Activated CD4-positive, alpha-beta T cell treated with anti-CD3 and anti-CD28 coated beads, Interleukin-2, Interleukin-4, amounts not matched to agents 100 ng/mL and 50 ng/mL, durations not matched to agents 16 hours and 8 hours (primary cell): ENCODE data around the gene C2.

Experiments used
- DNase-seq: peaks from one replicate; pipeline ENCODE4 v3.0.0-alpha.2; 2020; ENCODE audit warnings: low spot score

The C2 gene

GRCh38 chr6:31927242-31927862 is at the start of gene C2:
Gene C2, plus strand, starts transcription at chr6:31927717. Its CDS starts 36 bp downstream, at chr6:31927753.
- DNase-seq, result no peak

DNA sequence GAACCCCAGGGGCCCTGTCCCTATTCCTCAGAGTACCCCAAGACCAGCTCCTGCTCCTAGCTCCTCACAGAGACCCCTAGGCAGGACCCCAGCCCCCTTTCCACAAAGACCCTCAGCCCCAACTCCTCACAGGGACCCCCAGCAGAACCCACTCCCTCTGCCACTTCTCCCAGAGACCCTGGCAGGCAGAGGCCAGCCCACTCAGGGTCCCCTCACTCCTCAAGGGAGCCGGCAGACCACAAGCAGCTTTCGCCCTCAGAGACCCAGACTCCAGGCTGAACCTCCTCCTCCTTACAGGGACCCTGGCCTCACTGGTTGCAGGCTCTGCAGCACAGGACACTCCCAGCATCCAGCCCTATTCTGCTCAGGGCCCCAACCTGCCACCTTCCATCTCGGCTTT is 49.3 kb upstream of the C2 start:
- no peak for DNase-seq

DNA sequence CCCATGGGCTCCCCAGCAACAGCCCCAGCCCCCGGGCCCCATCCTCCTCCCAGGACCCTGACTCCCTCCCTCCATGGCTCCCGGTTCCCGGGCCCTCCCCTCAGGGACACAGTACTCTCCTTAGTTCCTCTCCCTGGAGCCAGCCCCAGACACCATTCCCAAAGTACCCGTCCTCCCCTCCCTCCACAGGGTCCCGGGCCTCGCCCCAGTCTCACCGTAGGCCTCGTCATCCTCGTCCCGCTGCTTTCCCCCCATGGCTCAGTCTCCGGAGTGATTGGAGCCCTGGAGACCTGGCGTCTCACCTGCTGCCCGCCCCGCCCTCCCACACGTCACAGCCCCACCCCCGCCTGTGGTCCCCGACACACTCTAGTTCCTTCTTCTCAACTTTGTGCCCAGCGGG is 48.8 kb upstream of the C2 start, which contains the start of gene SLC44A4:
Gene SLC44A4 (minus strand): TSS at position 272 of the 400 bp plus-strand sequence. CDS start 17 bp downstream, at position 255.
- DNase-seq, result no peak

GRCh38 chr6:31879143-31879542 is 48.4 kb upstream of the C2 start:
- no peak for DNase-seq

DNA sequence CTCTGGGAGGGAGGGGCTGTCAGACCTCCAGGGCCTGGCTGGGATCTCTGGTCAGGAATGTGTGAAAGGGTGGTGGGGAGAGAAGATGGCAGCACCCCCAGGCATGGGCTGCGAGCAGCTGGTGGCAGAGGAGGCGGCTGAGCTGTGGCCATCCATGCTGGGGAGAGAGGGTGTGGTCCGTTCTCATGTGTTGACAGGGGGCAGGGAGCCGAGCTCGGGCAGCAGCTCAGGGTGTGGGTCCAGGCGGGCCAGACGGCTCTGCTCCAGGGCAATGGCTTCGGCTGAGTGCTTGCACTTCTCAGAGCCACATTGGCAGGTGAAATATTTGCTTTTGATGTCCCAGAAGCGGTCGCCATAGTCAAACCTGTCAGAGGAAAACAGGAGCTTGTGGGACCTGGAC is 47.6 kb upstream of the C2 start:
- DNase-seq, result no peak

- no peak for DNase-seq
Observed at GRCh38 chr6:31880616-31881015, 46.9 kb upstream of the C2 start.

DNA sequence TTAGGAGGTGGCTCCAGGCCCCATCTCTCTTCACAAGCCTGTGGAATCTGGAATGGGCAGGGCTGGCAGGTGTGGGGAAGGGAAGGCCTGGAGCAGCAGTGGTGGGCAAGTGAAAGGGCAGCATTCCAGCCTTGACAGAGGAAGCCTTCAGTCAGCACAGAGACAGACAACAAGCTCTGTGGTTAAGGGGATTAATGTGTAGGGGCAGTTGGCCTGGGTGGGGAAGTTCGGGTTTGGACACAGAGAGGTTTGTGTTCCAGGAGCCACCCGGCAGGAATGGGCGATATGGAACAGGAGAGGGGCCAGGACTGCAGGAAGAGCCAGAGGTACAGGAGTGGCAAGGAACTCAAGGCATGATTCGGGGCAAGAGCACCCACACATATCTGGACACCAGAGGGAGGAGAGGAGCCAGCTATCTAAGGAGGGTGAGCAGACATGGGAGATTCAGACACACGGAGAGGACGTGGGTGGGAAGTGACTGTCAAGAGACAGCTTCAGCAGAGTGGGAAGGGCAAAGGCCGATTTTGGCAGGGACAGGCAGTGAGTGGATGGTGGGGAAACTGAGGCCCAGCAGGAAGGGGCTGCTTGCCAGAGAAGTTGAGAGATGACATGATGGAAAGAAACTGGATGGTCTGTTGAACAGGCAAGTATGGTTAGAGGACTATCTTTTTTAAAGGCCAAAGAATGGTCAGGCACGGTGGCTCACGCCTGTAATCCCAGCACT is 46.2 kb upstream of the C2 start:
- DNase-seq, result no peak

GRCh38 chr6:31882344-31882743 is 45.2 kb upstream of the C2 start:
- no peak for DNase-seq

DNA sequence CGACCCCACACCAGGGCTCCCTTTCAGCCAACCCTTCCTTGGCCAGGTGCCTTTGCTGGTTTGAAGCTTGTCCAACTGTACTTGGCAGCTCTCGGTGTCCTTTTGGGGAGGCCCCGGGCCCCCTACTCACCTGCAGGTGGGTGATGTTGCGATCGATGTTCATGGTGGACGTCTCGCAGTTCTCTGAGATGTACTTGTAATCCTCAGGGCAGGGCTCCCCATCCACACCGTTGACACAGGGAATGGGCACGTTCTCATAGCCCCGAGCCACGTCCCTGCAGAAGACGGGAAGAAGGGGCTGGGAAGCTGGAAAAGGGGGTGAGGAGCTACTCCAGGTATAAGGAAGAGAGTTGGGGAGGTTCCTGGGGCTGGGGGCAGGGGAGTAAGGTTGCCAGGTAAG is 43.8 kb upstream of the C2 start:
- DNase-seq, result no peak

GRCh38 chr6:31884528-31885035 is 42.9 kb upstream of the C2 start:
- no peak for DNase-seq

GRCh38 chr6:31886541-31886991 is 41.0 kb upstream of the C2 start:
- no peak for DNase-seq

DNA sequence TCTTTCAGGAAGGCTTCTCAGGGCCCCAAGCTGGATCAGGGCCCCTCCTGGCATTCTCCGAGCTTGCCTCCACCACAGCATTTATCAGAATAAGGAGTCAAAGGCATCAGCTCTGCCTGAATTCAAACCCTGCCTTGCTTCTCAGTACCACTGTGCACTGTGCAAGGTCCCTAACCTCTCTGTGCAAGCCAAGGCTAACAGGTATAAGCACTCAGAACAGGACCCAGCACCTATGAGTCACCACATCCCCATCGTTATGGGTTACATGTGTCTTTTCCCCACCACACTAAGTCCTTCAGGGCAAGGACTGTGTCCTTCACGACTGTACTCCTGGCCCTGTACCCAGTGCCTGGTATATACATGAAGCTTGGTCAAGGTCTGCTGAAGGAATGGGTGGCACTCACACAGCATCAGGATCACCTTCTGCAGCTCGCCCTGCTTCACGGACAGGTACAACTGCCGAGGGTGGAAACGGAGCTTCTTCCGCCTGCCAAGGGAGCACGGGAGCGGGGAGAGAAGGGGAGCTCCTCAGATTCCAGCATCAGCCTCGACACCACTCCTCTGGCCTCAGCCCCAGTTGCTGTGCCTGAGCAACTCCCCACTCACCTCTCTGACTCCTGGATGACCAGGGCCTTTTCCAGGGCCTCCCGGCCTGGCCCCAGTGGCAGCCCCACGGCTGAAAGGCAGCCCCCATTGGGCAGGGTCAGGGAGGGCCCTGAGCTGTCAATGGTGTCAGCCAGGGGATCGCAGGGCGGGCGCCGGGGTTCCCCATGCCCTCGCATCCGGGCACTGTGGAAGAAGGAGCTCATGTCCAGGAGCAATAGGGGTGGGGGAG is 40.1 kb upstream of the C2 start:
- no peak for DNase-seq

DNA sequence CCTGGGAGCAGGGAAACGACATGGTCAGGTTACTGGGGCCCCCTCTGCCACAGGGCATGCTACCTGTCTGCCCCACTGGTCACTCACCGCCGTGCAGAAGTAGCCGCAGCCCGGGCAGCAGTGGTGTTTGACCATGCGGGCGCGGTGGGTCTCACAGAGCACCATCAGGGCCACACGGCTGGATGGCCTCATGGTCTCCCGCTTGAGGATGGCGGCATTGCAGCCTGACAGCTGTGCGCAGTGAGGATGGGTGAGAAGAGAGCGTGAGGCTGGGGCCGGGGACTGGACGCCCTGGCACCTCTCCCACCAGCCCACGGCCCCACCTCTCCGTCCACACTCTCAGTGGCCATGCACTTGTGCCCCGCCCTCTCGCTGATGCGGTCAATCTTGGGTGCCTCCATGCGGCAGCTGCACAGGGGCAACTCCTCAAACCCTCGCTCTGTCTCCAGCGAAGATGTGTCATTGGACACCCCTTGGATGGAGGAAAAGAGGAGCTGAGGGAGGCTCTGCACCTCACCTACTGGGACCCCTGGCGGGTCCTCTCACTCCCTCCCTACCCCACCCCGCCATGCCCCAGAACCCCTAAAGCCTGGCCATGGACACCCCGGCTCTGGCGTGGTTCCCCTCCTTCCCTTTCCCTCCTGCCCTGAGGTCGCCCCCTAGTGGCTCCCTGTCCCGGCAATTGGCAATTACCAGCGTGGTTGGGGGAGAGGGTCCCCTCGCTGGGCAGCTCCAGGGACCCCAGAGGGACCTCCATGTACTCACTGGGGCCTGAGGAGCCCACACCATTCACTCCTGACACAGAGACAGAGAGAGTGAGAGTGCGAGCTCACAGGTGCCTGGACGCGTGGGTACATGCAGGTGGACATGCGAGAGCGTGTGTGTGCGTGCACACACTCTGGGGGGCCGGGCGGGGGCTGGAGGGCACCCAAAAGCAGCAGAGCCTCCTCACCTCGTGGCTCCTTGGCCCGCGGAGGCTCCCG is 39.0 kb upstream of the C2 start:
- DNase-seq, result peak; percentile 46

DNA sequence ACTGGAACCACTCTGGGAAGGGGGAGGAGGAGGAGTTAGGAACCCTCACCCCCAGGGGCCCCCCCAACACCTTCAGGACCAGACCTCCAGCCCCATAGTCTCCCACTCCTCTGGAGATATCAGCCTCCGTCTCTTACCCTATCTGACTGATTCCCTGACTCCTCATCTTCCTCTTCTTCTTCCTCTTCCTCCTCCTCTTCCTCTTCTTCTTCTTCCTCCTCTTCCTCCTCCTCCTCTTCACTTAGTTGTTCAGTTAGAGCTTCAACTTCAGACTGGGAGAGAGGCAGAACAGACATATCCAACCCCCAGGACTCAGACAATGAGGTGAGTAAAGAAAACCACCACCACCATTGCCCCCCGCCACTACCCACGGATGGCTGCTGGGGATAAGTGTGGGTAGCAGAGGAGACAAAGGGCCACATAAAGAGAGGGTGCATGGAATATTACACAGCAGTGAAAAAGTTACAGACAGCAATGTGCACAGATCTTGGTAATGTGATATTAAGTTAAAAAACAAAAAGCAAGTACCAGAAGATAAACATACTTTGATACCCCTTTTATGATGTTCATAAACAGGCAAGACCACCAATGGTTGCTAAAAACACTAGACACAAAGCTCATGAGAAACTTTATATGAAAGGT is 38.1 kb upstream of the C2 start:
- DNase-seq, result no peak

DNA sequence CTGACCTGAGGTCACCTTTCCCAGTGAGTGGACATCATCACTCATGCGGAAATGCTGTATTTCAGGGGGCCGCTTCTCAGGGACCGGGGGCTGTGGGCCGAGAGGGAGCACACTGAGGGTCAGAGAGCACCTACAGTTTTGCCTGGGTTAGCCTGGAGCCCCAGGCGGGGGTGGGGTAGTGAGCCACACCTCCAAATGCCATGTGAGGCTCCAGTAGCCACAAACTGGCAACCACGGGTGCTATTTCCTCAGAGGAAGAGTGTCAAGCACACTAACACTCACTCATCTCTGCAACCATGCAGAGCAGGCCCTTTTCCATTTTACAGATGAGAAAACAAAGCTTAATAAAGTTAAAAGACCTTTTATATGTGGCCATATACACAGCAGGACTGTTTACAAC is 34.7 kb upstream of the C2 start:
- DNase-seq, result no peak

DNA sequence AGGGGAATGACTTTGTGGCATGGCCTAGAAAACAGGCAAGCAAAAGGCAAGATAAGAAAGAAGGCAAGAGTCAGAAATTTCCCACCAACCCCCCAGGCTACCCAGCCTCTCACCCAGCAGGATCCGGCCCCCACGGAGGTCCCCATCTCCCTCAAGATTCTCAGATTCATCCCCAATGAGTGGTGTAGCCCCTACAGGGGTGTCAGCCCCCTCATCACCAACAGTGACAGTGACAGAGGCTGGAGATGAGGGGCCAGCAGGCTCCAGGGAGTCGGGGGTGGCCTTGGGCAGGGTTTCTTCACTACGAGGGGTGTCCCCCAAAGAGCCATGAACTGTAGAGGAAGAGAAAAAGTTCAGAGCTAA is 31.0 kb upstream of the C2 start:
- DNase-seq, result no peak

GRCh38 chr6:31896856-31897611 is 30.5 kb upstream of the C2 start:
- DNase-seq, result no peak

GRCh38 chr6:31897612-31898382 is 29.7 kb upstream of the C2 start, which contains the start of gene EHMT2:
Gene EHMT2, minus strand, starts transcription at chr6:31897698. Its CDS starts 21 bp downstream, at chr6:31897677.
- peak; percentile 87 for DNase-seq

DNA sequence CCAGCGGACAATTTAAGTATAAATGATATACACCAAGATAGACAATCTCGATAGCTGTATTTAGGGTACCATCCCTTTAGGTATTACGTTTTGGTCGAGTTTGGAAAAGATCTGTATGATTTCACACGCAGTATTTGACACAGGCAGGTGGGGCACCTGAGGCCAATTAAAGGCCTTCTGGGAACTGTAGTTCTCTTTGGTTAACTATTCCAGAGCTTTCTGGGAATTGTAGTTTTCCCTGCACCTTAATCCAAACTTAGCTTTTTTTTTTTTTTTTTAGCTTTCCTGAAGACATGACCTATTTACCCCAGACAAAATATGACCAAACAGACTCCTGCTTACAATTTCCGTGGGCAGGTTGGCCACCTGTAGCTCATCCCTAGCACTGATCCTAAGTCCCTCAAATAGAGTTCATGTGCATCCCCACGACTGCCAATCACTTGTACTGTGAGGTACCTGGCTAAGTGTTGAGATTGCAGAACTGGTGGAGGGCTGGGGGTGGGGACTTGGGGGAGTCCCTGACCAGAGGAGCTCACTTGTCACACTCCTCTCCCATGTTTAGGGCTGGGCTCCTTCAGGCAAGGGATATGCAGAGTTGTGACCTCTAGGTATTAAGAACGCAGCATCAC is 29.0 kb upstream of the C2 start:
- DNase-seq, result peak; percentile 40
